Activated CD4-positive, alpha-beta T cell treated with anti-CD3 and anti-CD28 coated beads for 48 hours (primary cell): Measurements from ENCODE around the gene PCGF3.
"Not testable (repeated sequence)": the region's sequence is repeated elsewhere in the genome, so short reads cannot be mapped to it uniquely, and the experiment has no call there.

Experiments
- DNase-seq: peaks from one replicate; pipeline ENCODE4 v3.0.0-alpha.2; 2020

Gene PCGF3

GRCh38 chr4:766559-767283 lies 61.1 kb downstream of the PCGF3 start:
- DNase-seq = no peak

GRCh38 chr4:768076-768475 lies 62.4 kb downstream of the PCGF3 start:
- no peak for DNase-seq

- DNase-seq = no peak
Observed at GRCh38 chr4:768995-769394, 63.4 kb downstream of the PCGF3 start.

- DNase-seq = no peak
Observed at GRCh38 chr4:769511-769910, 63.9 kb downstream of the PCGF3 start.

- DNase-seq = no peak
Observed at GRCh38 chr4:770022-770421, 64.4 kb downstream of the PCGF3 start.

GRCh38 chr4:771464-771863 lies 65.8 kb downstream of the PCGF3 start:
- no peak for DNase-seq

GRCh38 chr4:772118-772517 lies 66.5 kb downstream of the PCGF3 start:
- no peak for DNase-seq

- no peak for DNase-seq
Observed at GRCh38 chr4:772776-773175, 67.1 kb downstream of the PCGF3 start.

GRCh38 chr4:773214-773613 lies 67.6 kb downstream of the PCGF3 start:
- no peak for DNase-seq

GRCh38 chr4:774419-775092 lies 68.9 kb downstream of the PCGF3 start:
- not testable (repeated sequence) for DNase-seq

GRCh38 chr4:775485-775884 lies 69.9 kb downstream of the PCGF3 start:
- DNase-seq = not testable (repeated sequence)

GRCh38 chr4:776743-777441 lies 71.3 kb downstream of the PCGF3 start:
- DNase-seq = no peak

- DNase-seq = no peak
Observed at GRCh38 chr4:777520-778262, 72.1 kb downstream of the PCGF3 start.

GRCh38 chr4:779555-779954 lies 73.9 kb downstream of the PCGF3 start:
- no peak for DNase-seq

- DNase-seq = not testable (repeated sequence)
Observed at GRCh38 chr4:780255-780654, 74.6 kb downstream of the PCGF3 start.

- no peak for DNase-seq
Observed at GRCh38 chr4:780716-781492, 75.3 kb downstream of the PCGF3 start.

GRCh38 chr4:781493-782216 lies 76.0 kb downstream of the PCGF3 start:
- DNase-seq = peak; percentile 99

- DNase-seq = no peak
Observed at GRCh38 chr4:784401-785331, 79.0 kb downstream of the PCGF3 start.

GRCh38 chr4:785332-786073 lies 79.9 kb downstream of the PCGF3 start:
- no peak for DNase-seq
